Measurements from ENCODE around the gene BCORL1.

The BCORL1 gene

DNA sequence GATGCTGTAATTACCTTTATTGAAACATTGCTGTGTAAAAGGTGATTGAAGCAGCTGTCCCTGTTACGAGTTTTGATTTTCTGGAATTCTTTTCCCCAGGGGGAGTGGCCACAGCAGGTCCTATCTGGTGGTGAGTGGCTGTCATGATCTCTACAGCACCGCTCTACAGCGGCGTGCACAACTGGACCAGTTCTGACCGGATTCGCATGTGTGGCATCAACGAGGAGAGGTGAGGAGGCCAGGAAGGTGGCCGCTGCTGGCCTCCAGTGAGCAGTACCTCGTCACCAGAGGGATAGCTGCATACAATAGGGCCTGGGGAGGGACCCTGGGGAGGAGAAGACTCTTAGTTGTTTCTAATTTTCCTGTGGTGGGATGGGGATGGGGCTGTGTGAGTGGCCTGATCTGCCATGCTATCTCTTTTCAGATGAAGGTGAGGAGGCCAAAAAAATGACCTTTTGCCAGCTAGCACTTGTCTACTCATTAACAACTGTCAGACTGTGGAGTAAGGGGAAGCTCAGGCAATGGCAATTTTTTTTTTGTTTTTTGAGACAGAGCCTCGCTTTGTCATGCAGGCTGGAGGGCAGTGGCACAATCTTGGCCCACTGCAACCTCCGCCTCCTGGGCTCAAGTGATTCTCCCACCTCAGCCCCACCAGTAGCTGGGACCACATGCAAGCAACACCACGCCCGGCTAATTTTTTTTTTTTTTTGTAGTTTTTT, 22.8 kb downstream of the BCORL1 start:
- TF ChIP-seq, protein P1, sequence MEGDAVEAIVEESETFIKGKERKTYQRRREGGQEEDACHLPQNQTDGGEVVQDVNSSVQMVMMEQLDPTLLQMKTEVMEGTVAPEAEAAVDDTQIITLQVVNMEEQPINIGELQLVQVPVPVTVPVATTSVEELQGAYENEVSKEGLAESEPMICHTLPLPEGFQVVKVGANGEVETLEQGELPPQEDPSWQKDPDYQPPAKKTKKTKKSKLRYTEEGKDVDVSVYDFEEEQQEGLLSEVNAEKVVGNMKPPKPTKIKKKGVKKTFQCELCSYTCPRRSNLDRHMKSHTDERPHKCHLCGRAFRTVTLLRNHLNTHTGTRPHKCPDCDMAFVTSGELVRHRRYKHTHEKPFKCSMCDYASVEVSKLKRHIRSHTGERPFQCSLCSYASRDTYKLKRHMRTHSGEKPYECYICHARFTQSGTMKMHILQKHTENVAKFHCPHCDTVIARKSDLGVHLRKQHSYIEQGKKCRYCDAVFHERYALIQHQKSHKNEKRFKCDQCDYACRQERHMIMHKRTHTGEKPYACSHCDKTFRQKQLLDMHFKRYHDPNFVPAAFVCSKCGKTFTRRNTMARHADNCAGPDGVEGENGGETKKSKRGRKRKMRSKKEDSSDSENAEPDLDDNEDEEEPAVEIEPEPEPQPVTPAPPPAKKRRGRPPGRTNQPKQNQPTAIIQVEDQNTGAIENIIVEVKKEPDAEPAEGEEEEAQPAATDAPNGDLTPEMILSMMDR (IDR thresholded peaks at IDR 0.05; ENCODE audit: low read depth, low read length), result no peak
- no peak for DNase-seq (ENCODE audit: low read depth in 2 of 2)
- no peak overlapping the region for H3K4me3 ChIP-seq (replicated peaks in 1 of 2; ENCODE audit: low read depth in 2 of 2, low read length in 2 of 2)

DNA sequence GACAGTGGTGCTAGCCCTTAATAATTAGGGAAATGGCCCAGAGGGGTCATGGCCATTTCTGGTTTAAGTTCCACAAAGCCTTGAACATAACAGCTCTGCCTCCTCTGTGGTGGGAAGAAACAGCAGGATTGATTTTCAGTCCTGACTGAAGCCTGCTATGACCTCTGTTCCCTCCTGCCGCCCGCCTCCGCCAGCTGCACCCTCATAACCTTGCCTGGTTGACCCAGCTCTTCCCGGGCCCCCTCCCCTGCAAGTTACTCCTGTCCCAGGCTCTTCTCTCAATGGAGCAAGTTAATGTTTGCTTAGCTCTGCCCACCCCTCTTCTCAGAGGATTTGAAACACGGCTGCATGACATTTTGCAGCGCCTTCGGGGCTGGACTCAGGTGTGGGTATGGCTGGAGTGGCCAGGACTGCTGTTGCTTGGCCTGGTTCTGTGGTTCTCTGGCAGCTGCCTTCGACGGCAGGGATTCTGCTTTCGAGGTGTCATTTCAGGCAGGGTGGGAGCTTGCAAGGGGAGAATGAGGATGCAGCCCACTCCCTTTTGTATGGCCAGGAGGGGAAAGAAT, 27.3 kb downstream of the BCORL1 start:
- no peak overlapping the region for H3K4me3 ChIP-seq (replicated peaks in 1 of 2; ENCODE audit: low read depth in 2 of 2, low read length in 2 of 2)
- TF ChIP-seq, protein P1 (IDR thresholded peaks at IDR 0.05; ENCODE audit: low read depth, low read length), result no peak
- no peak for DNase-seq (ENCODE audit: low read depth in 2 of 2)

DNA sequence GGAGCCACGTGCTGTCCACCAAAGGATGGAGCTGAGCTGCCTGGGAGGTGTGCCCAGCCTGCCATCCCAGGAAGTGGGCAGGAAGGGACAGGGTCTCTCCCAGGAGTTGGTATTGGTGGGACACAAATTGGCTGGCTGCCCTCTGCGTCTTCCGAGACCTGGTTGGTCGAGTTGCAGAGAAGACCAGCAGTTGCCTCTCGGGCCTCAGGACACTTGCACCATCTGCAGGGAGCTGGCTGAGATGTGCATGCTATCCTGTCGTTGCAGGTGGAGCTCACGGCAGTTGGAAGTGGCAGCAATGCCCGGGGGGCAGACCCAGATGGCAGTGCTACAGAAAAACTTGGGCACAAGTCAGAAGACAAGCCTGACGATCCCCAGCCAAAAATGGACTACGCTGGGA, 30.2 kb downstream of the BCORL1 start:
- TF ChIP-seq, protein P1 (IDR thresholded peaks at IDR 0.05; ENCODE audit: low read depth, low read length), result no peak
- no peak for DNase-seq (ENCODE audit: low read depth in 2 of 2)
- H3K4me3 ChIP-seq (replicated peaks in 1 of 2; ENCODE audit: low read depth in 2 of 2, low read length in 2 of 2), result no peak overlapping the region

DNA sequence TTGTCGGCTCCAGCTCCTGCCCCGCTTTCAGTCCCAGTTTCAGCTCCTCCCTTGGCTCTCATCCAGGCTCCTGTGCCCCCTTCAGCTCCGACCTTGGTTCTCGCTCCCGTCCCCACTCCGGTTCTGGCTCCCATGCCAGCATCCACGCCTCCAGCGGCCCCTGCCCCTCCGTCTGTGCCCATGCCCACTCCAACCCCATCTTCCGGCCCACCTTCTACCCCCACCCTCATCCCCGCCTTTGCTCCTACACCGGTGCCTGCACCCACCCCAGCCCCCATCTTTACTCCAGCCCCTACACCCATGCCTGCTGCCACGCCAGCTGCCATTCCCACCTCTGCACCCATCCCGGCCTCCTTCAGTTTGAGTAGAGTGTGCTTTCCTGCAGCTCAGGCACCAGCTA, 31.2 kb downstream of the BCORL1 start:
- no peak for DNase-seq (ENCODE audit: low read depth in 2 of 2)
- H3K4me3 ChIP-seq (replicated peaks in 1 of 2; ENCODE audit: low read depth in 2 of 2, low read length in 2 of 2), result no peak overlapping the region
- TF ChIP-seq, protein P1 (IDR thresholded peaks at IDR 0.05; ENCODE audit: low read depth, low read length), result no peak

DNA sequence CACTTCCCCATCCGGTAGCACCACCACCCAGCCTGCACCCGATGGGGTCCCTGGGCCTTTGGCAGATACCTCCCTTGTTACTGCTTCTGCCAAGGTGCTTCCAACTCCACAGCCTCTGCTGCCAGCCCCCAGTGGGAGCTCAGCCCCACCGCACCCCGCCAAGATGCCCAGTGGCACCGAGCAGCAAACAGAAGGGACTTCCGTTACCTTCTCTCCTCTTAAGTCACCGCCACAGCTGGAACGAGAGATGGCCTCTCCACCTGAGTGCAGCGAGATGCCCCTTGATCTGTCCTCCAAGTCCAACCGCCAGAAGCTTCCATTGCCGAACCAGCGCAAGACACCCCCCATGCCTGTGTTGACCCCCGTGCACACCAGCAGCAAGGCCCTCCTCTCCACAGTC, 31.9 kb downstream of the BCORL1 start:
- TF ChIP-seq, protein P1 (IDR thresholded peaks at IDR 0.05; ENCODE audit: low read depth, low read length), result no peak
- no peak overlapping the region for H3K4me3 ChIP-seq (replicated peaks in 1 of 2; ENCODE audit: low read depth in 2 of 2, low read length in 2 of 2)
- DNase-seq (ENCODE audit: low read depth in 2 of 2), result no peak

DNA sequence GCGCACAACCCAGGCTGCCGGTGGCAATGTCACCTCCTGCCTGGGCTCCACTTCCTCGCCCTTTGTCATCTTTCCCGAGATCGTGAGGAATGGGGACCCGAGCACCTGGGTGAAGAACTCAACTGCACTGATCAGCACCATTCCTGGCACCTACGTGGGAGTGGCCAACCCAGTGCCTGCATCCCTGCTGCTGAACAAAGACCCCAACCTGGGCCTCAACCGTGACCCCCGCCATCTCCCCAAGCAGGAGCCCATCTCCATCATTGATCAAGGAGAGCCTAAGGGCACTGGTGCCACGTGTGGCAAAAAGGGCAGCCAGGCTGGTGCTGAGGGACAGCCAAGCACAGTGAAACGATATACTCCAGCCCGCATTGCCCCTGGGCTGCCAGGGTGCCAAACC, 32.3 kb downstream of the BCORL1 start:
- no peak for DNase-seq (ENCODE audit: low read depth in 2 of 2)
- TF ChIP-seq, protein P1 (IDR thresholded peaks at IDR 0.05; ENCODE audit: low read depth, low read length), result no peak
- no peak overlapping the region for H3K4me3 ChIP-seq (replicated peaks in 1 of 2; ENCODE audit: low read depth in 2 of 2, low read length in 2 of 2)
